Right atrium auricular region (tissue), 2 donors: ENCODE data around the gene ADAMTS2. TPM values are rescaled to one million over a fixed set of nuclear protein-coding genes. Genes with fewer than 3 reads are reported as not detected.

Experiments used
- DNase-seq: peaks from one replicate; pipeline ENCODE4 v3.0.0-alpha.2; 2019; ENCODE audit warnings: low spot score
- H3K27ac ChIP-seq, 2 donors: fragments of 200-600 bp; sonication (generic); 1 replicate in 1 of 2; 2 replicates in 1 of 2; pipeline ENCODE4 v1.5.1; 2016 to 2019
- H3K27me3 ChIP-seq, 2 donors: fragments of 200-600 bp; sonication (generic); one replicate each; pipeline versions ENCODE4 v1.5.1 to v1.6.0; 2017 to 2019
- H3K36me3 ChIP-seq: fragments of 200-600 bp; sonication (generic); one replicate; pipeline ENCODE4 v1.5.1; 2016
- H3K4me1 ChIP-seq, 2 donors: fragments of 200-600 bp; sonication (generic); one replicate each; pipeline versions ENCODE4 v1.5.1 to v1.6.0; 2017 to 2019
- H3K4me3 ChIP-seq, 2 donors: fragments of 200-600 bp; sonication (generic); 1 replicate in 1 of 2; 2 replicates in 1 of 2; pipeline ENCODE4 v1.5.1; 2017 to 2019; ENCODE audit warnings: mild to moderate bottlenecking in 1 of 2, moderate library complexity in 1 of 2
- H3K9me3 ChIP-seq, 2 donors: fragments of 200-600 bp; sonication (generic); one replicate each; pipeline ENCODE4 v1.5.1; 2019
- total RNA-seq, 2 donors: library from RNA; depleted of rRNA; stranded (reverse); fragments of >200 nt; gene quantifications; one replicate each; pipeline ENCODE4 v1.1.0, GENCODE V29; 2016
- TF ChIP-seq, protein P1 (sequence below), 2 donors: fragments of 200-600 bp; sonication (generic); IDR thresholded peaks; one replicate each; pipeline ENCODE4 v1.5.1; 2019; ENCODE audit warnings: antibody characterized with exemption in 2 of 2

The ADAMTS2 gene
- total RNA-seq, 2 donors from 2014 or later: 13.6 to 13.7 TPM

DNA sequence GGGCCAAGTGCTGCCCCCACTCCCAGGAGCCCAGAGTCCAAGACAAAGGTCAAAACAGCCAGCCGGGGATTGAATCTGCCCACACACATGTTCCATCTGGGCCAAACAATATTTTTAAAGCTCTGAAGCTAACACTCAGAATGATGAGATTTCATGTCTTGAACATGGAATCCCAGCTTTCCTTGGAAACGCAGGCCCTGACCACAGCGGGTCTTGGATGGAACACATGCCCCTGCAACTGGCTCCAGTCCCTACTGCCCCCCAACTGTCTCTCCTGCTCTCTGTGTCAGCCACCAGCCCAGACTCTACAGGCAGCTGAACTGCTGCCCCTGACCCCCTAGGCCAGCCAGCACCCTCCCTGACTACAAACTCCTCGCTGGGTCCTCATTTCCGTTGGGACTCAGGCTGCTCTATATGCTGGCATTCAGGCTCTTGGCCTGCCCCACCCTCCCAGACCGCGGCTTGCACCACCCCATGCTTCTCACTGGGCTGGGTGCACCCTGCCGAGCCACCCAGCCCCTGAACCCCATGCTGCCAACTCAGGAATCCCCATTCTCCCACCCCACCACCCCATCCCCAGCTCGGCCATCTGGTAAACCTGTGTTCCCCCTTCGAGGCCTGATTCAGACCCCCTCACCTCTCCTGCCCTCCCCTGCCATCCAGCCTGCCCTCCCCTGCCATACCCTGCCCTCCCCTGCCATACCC lies 71.7 kb downstream of the ADAMTS2 start:
- TF ChIP-seq, protein P1, sequence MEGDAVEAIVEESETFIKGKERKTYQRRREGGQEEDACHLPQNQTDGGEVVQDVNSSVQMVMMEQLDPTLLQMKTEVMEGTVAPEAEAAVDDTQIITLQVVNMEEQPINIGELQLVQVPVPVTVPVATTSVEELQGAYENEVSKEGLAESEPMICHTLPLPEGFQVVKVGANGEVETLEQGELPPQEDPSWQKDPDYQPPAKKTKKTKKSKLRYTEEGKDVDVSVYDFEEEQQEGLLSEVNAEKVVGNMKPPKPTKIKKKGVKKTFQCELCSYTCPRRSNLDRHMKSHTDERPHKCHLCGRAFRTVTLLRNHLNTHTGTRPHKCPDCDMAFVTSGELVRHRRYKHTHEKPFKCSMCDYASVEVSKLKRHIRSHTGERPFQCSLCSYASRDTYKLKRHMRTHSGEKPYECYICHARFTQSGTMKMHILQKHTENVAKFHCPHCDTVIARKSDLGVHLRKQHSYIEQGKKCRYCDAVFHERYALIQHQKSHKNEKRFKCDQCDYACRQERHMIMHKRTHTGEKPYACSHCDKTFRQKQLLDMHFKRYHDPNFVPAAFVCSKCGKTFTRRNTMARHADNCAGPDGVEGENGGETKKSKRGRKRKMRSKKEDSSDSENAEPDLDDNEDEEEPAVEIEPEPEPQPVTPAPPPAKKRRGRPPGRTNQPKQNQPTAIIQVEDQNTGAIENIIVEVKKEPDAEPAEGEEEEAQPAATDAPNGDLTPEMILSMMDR (IDR thresholded peaks at IDR 0.05): no peak
- no peak overlapping the region for H3K4me3 ChIP-seq
- H3K9me3 ChIP-seq: no peaks in the 10 kb centered on the region
- H3K36me3 ChIP-seq: no peaks in the 10 kb centered on the region
- H3K4me1 ChIP-seq: peaks cover 0 to 69% of the 10 kb centered on the region in 2 donors
- DNase-seq: no peak
- H3K27me3 ChIP-seq: no peaks in the 10 kb centered on the region
- H3K27ac ChIP-seq: peak overlapping the region; percentile 43 to 55

DNA sequence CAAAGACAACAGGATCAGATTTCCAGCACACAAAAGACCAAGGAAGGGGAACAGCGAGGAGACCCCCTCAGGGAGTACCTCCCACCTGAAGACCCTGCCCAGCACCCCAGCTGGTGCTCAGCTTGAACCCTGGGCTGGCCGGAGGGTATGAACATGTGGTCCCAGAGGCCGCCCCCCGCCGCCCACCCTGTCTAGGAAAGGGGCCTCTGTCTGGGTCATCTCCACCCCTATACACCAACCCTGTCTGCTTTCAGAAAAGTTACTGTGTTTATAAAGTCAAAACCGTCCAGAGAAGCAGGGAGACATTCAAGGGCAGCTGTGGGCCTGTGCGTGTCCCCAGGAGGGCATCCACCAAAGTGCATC lies 72.2 kb downstream of the ADAMTS2 start:
- Histone ChIP-seq H3K27ac (peak overlapping the region; percentile 43 to 55), H3K9me3 (no peaks in the 10 kb centered on the region), H3K27me3 (no peaks in the 10 kb centered on the region), H3K4me1 (peaks cover 0 to 74% of the 10 kb centered on the region in 2 donors), H3K36me3 (no peaks in the 10 kb centered on the region), H3K4me3 (no peak overlapping the region)
- TF ChIP-seq, protein P1 (IDR thresholded peaks at IDR 0.05): no peak
- DNase-seq: no peak

DNA sequence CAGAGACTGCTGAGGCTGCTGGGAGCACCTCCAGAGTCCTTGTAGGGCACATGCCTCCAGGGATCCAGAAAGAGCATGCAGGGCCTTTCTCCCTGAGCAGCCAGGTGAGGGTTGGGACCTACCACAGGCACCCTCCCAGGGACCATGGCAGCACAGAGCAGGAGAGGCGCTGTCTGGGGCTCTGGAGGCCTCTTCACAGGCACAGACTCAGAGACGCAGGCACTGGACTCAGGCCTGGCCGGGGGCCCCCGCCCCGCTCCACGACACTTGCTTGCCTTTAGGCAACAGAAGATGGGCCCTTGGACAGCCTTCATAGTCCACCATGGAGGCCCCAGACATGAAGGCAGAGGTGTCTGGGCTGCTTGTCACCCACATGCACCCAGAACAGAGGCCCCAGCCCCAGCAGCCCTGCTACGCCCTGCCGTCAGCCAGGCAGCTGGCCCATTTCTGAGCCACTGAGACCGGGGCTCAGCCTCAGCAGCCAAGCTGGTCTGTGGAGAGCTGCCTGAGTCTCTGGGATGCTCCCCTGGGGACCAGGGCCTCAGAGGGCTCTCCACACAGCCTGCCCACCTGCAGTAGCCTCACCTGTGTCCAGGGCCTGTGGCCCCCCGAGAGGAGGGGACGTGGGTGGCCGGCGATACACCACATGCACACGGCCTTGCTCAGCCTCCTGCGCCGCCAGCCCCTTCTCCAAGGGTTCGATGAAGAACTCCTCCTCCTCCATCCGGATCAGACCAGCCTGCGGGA lies 72.8 kb downstream of the ADAMTS2 start:
- TF ChIP-seq, protein P1 (IDR thresholded peaks at IDR 0.05): no peak
- Histone ChIP-seq H3K4me3 (no peak overlapping the region), H3K36me3 (no peaks in the 10 kb centered on the region), H3K9me3 (no peaks in the 10 kb centered on the region), H3K27ac (peak overlapping the region in 1 of 2 donors; percentile 55), H3K27me3 (no peaks in the 10 kb centered on the region), H3K4me1 (peaks cover 0 to 76% of the 10 kb centered on the region in 2 donors)
- peak; percentile 59 for DNase-seq

DNA sequence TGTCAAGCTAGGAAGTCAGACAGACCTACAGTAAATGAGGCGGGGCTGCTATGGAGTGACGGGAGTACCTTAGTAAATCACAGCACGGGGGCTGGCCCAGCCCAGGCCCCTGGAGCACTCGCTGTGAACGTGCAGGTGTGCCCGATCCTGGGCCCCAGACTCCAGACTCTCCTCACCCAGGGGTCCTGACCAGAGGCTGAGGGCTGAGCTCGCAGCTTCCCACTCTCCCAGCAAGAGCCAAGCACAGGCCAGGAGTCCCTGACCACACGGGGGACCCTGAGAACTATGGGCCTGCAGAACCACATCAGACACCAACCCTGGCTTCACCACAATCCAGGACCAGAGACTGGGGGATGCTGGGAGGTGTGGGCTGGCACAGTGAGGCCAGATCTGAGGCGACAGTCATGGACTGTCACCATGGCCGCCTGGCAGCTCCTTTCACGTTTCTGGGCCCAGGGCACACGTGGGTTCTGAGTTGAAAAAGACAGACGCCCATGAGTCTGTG lies 73.4 kb downstream of the ADAMTS2 start:
- Histone ChIP-seq H3K4me1 (peaks cover 0 to 77% of the 10 kb centered on the region in 2 donors), H3K4me3 (no peak overlapping the region), H3K9me3 (no peaks in the 10 kb centered on the region), H3K27ac (peak overlapping the region; percentile 55), H3K36me3 (no peaks in the 10 kb centered on the region), H3K27me3 (no peaks in the 10 kb centered on the region)
- TF ChIP-seq, protein P1 (IDR thresholded peaks at IDR 0.05): no peak
- peak; percentile 58 for DNase-seq

DNA sequence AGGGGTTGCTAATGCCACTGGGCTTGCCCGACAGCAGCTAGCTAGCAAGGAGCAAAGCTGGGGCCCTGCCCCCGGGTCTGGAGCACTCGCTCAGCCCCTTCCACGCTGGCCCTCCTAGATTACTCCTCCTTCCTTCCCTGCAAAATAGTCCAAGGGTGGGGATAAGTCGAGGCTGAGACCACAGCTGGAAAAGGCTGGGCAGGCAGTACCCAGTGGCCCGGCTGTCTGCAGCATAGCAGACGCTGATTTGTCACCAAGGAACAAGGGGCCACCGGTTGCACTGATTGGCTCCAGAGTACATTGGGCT lies 73.9 kb downstream of the ADAMTS2 start:
- Histone ChIP-seq H3K27ac (peak overlapping the region; percentile 55 to 63), H3K4me1 (peaks cover 0 to 77% of the 10 kb centered on the region in 2 donors), H3K9me3 (no peaks in the 10 kb centered on the region), H3K36me3 (no peaks in the 10 kb centered on the region), H3K27me3 (no peaks in the 10 kb centered on the region), H3K4me3 (no peak overlapping the region)
- TF ChIP-seq, protein P1 (IDR thresholded peaks at IDR 0.05): no peak
- DNase-seq: no peak
